ENCODE measurements around the gene PLBD2.
"Not testable (repeated sequence)": the region's sequence is repeated elsewhere in the genome, so short reads cannot be mapped to it uniquely, and the experiment has no call there.

Gene PLBD2

GRCh38 chr12:113347892-113348291 lies 10.5 kb upstream of the PLBD2 start:
- H3K4me3 Mint-ChIP-seq: no peak overlapping the region
- no peaks in the 10 kb centered on the region for H3K36me3 Mint-ChIP-seq (ENCODE audit: low read depth)
- H3K9me3 Mint-ChIP-seq: no peaks in the 10 kb centered on the region
- peaks cover 11% of the 10 kb centered on the region for H3K27me3 Mint-ChIP-seq (ENCODE audit: low read depth)
- no peak overlapping the region for H3K27ac Mint-ChIP-seq
- no peak for DNase-seq (ENCODE audit: low spot score)
- H3K4me1 Mint-ChIP-seq (ENCODE audit: low read depth): peaks cover 2% of the 10 kb centered on the region

- H3K4me3 Mint-ChIP-seq: no peak overlapping the region
- H3K36me3 Mint-ChIP-seq (ENCODE audit: low read depth): no peaks in the 10 kb centered on the region
- H3K27me3 Mint-ChIP-seq (ENCODE audit: low read depth): peaks cover 16% of the 10 kb centered on the region
- H3K27ac Mint-ChIP-seq: no peak overlapping the region
- peaks cover 2% of the 10 kb centered on the region for H3K4me1 Mint-ChIP-seq (ENCODE audit: low read depth)
- no peaks in the 10 kb centered on the region for H3K9me3 Mint-ChIP-seq
- no peak for DNase-seq (ENCODE audit: low spot score)
Measured at GRCh38 chr12:113348849-113349536, 9.4 kb upstream of the PLBD2 start.

DNA sequence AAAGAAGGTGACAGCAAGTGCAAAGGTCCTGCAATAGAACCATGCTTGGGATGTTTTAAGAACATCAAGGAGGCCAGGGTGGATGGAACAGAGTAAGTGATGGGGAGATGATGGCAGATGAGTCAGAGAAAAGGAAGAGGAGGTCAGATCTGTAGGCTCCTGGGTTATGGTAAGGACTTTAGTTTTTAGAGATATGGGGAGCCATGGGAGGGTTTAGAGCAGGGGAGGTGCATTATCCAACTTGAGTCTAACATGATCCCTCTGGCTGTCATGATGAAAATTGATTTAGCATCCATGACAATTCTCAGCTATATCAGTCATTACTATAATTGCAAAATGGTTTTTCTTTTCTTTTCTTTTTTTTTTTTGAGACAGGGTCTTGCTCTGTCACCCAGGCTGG lies 7.3 kb upstream of the PLBD2 start:
- H3K4me3 Mint-ChIP-seq: no peak overlapping the region
- H3K9me3 Mint-ChIP-seq: no peaks in the 10 kb centered on the region
- no peaks in the 10 kb centered on the region for H3K36me3 Mint-ChIP-seq (ENCODE audit: low read depth)
- H3K27ac Mint-ChIP-seq: no peak overlapping the region
- peaks cover 2% of the 10 kb centered on the region for H3K4me1 Mint-ChIP-seq (ENCODE audit: low read depth)
- H3K27me3 Mint-ChIP-seq (ENCODE audit: low read depth): peaks cover 16% of the 10 kb centered on the region
- no peak for DNase-seq (ENCODE audit: low spot score)

DNA sequence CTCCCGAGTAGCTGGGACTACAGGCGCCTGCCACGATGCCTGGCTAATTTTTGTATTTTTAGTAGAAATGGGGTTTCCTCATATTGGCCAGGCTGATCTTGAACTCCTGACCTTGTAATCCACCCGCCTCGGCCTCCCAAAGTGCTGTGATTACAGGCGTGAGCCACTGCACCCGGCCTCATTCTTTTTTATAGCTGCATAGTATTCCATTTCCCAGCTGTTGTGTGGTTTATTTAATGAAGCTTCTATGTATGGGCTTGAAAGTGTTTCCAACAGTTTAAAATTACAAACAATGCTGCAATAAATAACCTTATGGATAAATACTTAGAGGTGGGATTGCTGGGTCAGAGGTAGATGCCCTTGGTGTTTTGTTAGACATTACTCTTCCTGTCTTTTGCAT lies 4.2 kb upstream of the PLBD2 start:
- H3K36me3 Mint-ChIP-seq (ENCODE audit: low read depth); H3K9me3 Mint-ChIP-seq; H3K4me3 Mint-ChIP-seq; H3K4me1 Mint-ChIP-seq (ENCODE audit: low read depth); DNase-seq (ENCODE audit: low spot score); H3K27ac Mint-ChIP-seq: not testable (repeated sequence)
- H3K27me3 Mint-ChIP-seq (ENCODE audit: low read depth): peaks cover 14% of the 10 kb centered on the region

GRCh38 chr12:113359133-113359938 lies 949 bp downstream of the PLBD2 start:
- Mint-ChIP-seq H3K4me1 (ENCODE audit: low read depth) (peaks cover 6% of the 10 kb centered on the region), H3K27ac (peak overlapping the region; percentile 59), H3K4me3 (peak overlapping the region; percentile 86), H3K27me3 (ENCODE audit: low read depth) (no peaks in the 10 kb centered on the region), H3K9me3 (no peaks in the 10 kb centered on the region), H3K36me3 (ENCODE audit: low read depth) (no peaks in the 10 kb centered on the region)
- peak; percentile 6 for DNase-seq (ENCODE audit: low spot score)

DNA sequence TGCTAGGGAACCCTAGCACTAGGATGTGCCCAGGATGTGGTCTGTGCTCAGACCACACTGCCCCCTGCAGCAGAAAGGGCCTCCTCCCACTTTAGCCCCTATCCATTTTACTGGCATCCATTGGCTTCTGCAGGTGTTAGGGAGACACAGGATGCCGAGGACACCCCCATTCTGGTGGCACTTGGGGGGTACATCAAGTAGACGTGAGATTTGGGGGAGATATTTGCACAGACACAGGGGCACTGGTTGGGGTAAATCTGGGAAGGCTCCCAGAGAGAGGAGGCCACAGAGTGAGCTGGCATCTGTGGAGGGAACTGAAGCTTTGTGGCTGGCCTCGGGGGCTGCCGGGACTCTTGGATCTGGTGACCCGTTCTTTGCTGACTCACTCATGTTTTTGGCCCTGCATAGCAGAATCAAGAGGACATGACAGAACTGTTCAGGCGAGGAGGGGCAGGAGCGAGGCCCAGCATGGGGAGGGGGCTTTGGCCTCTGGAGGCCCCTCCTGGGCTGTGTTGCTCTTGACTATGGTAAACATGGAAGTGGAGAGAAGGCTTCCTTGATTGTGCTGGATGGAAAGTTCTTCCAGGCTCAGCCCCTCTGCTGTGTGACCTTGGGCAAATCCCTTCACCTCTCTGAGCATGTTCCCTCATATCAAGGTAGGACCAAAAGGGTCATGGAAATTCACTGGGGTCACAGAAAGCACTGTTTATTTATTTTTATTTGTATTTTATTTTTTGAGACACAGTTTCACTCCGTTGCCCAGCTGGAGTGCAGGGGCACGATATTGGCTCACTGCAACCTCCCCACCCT lies 1.8 kb downstream of the PLBD2 start:
- Mint-ChIP-seq H3K4me3 (no peak overlapping the region), H3K27me3 (ENCODE audit: low read depth) (no peaks in the 10 kb centered on the region), H3K9me3 (no peaks in the 10 kb centered on the region), H3K27ac (no peak overlapping the region), H3K4me1 (ENCODE audit: low read depth) (peaks cover 6% of the 10 kb centered on the region), H3K36me3 (ENCODE audit: low read depth) (no peaks in the 10 kb centered on the region)
- DNase-seq (ENCODE audit: low spot score): peak; percentile 6

- Mint-ChIP-seq H3K36me3 (ENCODE audit: low read depth) (no peaks in the 10 kb centered on the region), H3K4me1 (ENCODE audit: low read depth) (peaks cover 6% of the 10 kb centered on the region), H3K4me3 (no peak overlapping the region), H3K27ac (no peak overlapping the region), H3K9me3 (no peaks in the 10 kb centered on the region), H3K27me3 (ENCODE audit: low read depth) (no peaks in the 10 kb centered on the region)
- DNase-seq (ENCODE audit: low spot score): no peak
Measured at GRCh38 chr12:113361574-113362370, 3.4 kb downstream of the PLBD2 start.

DNA sequence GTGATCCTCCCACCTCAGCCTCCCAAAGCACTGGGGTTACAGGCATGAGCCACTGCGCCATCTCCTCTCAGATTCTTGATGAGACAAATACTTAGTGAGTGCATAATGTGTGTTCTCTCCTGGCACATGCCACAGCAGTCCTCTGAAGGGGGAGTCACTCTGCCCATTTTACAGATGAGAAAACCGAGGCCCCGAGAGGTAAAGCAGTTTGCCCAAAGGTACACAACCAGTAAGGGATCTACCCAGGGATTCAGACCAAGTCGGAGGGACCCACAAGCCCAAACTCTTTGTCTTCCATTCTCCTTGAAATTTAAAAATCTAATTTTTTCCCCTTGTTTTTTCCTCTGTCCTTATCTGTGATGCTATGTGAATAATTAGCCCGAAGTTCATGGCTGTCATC lies 6.3 kb downstream of the PLBD2 start:
- Mint-ChIP-seq H3K4me3 (no peak overlapping the region), H3K4me1 (ENCODE audit: low read depth) (no peaks in the 10 kb centered on the region), H3K27me3 (ENCODE audit: low read depth) (no peaks in the 10 kb centered on the region), H3K27ac (no peak overlapping the region), H3K36me3 (ENCODE audit: low read depth) (no peaks in the 10 kb centered on the region), H3K9me3 (no peaks in the 10 kb centered on the region)
- DNase-seq (ENCODE audit: low spot score): no peak

GRCh38 chr12:113365639-113366395 lies 7.4 kb downstream of the PLBD2 start:
- Mint-ChIP-seq H3K9me3 (no peaks in the 10 kb centered on the region), H3K4me3 (no peak overlapping the region), H3K4me1 (ENCODE audit: low read depth) (peaks cover 2% of the 10 kb centered on the region), H3K27me3 (ENCODE audit: low read depth) (no peaks in the 10 kb centered on the region), H3K27ac (no peak overlapping the region), H3K36me3 (ENCODE audit: low read depth) (no peaks in the 10 kb centered on the region)
- no peak for DNase-seq (ENCODE audit: low spot score)

GRCh38 chr12:113366827-113367226 lies 8.4 kb downstream of the PLBD2 start:
- Mint-ChIP-seq H3K27me3 (ENCODE audit: low read depth) (no peaks in the 10 kb centered on the region), H3K4me1 (ENCODE audit: low read depth) (peaks cover 6% of the 10 kb centered on the region), H3K4me3 (no peak overlapping the region), H3K9me3 (no peaks in the 10 kb centered on the region), H3K36me3 (ENCODE audit: low read depth) (no peaks in the 10 kb centered on the region), H3K27ac (no peak overlapping the region)
- DNase-seq (ENCODE audit: low spot score): no peak

DNA sequence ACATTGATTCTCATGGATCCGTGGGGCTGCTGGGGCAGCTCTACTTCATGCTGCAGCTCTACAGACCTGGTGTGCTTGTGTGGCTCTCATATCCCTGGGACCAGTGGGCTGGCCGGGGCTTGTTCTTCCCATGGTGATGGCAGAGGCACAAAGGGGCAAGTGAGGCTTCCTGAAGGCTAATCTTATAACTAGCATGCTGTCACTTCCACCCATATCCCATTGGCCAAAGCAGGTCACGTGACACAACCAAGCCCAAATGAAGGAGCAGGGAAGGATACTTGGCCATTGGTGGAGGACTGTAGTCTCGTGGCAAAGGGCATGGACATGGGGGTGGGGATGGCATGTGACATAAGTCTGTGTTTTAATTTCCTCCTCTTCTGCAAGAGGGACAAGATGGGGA lies 9.9 kb downstream of the PLBD2 start:
- H3K4me1 Mint-ChIP-seq (ENCODE audit: low read depth): peaks cover 6% of the 10 kb centered on the region
- H3K27ac Mint-ChIP-seq: no peak overlapping the region
- no peaks in the 10 kb centered on the region for H3K27me3 Mint-ChIP-seq (ENCODE audit: low read depth)
- no peaks in the 10 kb centered on the region for H3K36me3 Mint-ChIP-seq (ENCODE audit: low read depth)
- no peak for DNase-seq (ENCODE audit: low spot score)
- H3K4me3 Mint-ChIP-seq: no peak overlapping the region
- no peaks in the 10 kb centered on the region for H3K9me3 Mint-ChIP-seq

GRCh38 chr12:113369391-113369985 lies 11.1 kb downstream of the PLBD2 start:
- Mint-ChIP-seq H3K4me3 (no peak overlapping the region), H3K4me1 (ENCODE audit: low read depth) (peaks cover 6% of the 10 kb centered on the region), H3K27ac (no peak overlapping the region), H3K9me3 (no peaks in the 10 kb centered on the region), H3K27me3 (ENCODE audit: low read depth) (no peaks in the 10 kb centered on the region), H3K36me3 (ENCODE audit: low read depth) (peaks cover 3% of the 10 kb centered on the region)
- no peak for DNase-seq (ENCODE audit: low spot score)

Measured in T-helper 2 cell treated with Interferon-gamma antibody and Interleukin-4, amounts not matched to agents 5 μg/mL and 100 μg/mL, for 36 hours (primary cell).